K562 (cell line): ENCODE measurements around the gene PEDS1. TPM values are rescaled to one million over a fixed set of nuclear protein-coding genes. Genes with fewer than 3 reads are reported as not detected.

Experiments
- CBX2 ChIP-seq: fragments of 200-600 bp; sonication (generic); IDR thresholded peaks from one replicate; pipeline ENCODE4 v1.6.1; 2012; ENCODE audit warnings: mild to moderate bottlenecking, low read length, inconsistent platforms; ENCODE audit not compliant: insufficient read depth, poor library complexity, severe bottlenecking
- CXXC5 ChIP-seq: fragments of 250-450 bp; sonication (Bioruptor Pico); IDR thresholded peaks from 2 replicates; pipeline ENCODE4 v1.8.0; 2022; ENCODE audit warnings: inconsistent platforms, mild to moderate bottlenecking, moderate library complexity
- GATA2 ChIP-seq: sonication (generic); formaldehyde crosslinking; IDR thresholded peaks from 2 replicates; pipeline ENCODE4 v1.4.0; 2020; ENCODE audit warnings: mild to moderate bottlenecking, missing genetic modification reagents
- HDAC2 ChIP-seq: fragments of 450-650 bp; IDR thresholded peaks from 2 replicates; pipeline ENCODE4 v1.6.1; 2016; ENCODE audit warnings: mild to moderate bottlenecking
- LEF1 ChIP-seq: fragments of 450-650 bp; IDR thresholded peaks from 2 replicates; pipeline ENCODE4 v1.6.1; 2016; ENCODE audit warnings: mild to moderate bottlenecking
- MYBL2 ChIP-seq, 2 experiments: fragments of 450-650 bp in 1 of 2; sonication (generic) in 1 of 2; formaldehyde crosslinking in 1 of 2; IDR thresholded peaks; 2 replicates each; pipeline versions ENCODE4 v1.6.1 to v1.8.1; 2017 to 2022; ENCODE audit warnings: borderline replicate concordance in 1 of 2, inconsistent platforms in 1 of 2, low read depth in 1 of 2, mild to moderate bottlenecking in 1 of 2, missing genetic modification reagents in 1 of 2, moderate library complexity in 1 of 2
- NCOR1 ChIP-seq: fragments of 450-650 bp; IDR thresholded peaks from 2 replicates; pipeline ENCODE4 v1.6.1; 2016; ENCODE audit warnings: mild to moderate bottlenecking, moderate library complexity
- NEUROD1 ChIP-seq: fragments of 150-350 bp; IDR thresholded peaks from 2 replicates; pipeline ENCODE4 v1.6.1; 2014; ENCODE audit warnings: borderline replicate concordance, low read length, low read depth; ENCODE audit not compliant: partially characterized antibody
- RCOR1 ChIP-seq, 2 experiments: IDR thresholded peaks; 2 replicates each; pipeline ENCODE4 v1.6.1; 2012; ENCODE audit warnings: low read depth in 2 of 2, low read length in 2 of 2, borderline replicate concordance in 1 of 2, improper control_type of control experiment in 1 of 2
- ZFX ChIP-seq: sonication (generic); formaldehyde crosslinking; IDR thresholded peaks from 2 replicates; pipeline ENCODE4 v1.8.0; 2022; ENCODE audit warnings: mild to moderate bottlenecking, missing genetic modification reagents, moderate library complexity
- polyA plus RNA-seq, 8 experiments: library from polyadenylated mRNA; depleted of rRNA in 4 of 8; stranded (reverse) in 5 of 8; unstranded in 3 of 8; fragments of >200 nt; fragmentation: Nextera tagmentation in 2 of 8; fragmentation: Illumina TruSeq in 1 of 8; extraction: Ambion mirVana in 2 of 8; extraction: Trizol in 1 of 8; gene quantifications; 2 replicates each; pipeline versions ENCODE4 v1.2.1 to v1.2.3, GENCODE V29; 2011 to 2014; ENCODE audit warnings: inconsistent platforms in 1 of 8, missing spikeins in 1 of 8
- total RNA-seq, 7 experiments: library from RNA; depleted of rRNA in 6 of 7; stranded (reverse); fragments of >200 nt in 6 of 7; fragmentation: Illumina TruSeq in 2 of 7; extraction: Trizol in 2 of 7; gene quantifications; 2 replicates each; pipeline versions ENCODE4 v1.2.1 to v1.2.3, GENCODE V29; 2011 to 2021; ENCODE audit warnings: low replicate concordance in 1 of 7
- TF ChIP-seq, protein P1 (sequence below), 2 experiments: fragments of 450-650 bp; IDR thresholded peaks; 2 replicates each; pipeline ENCODE4 v1.6.1; 2018; ENCODE audit warnings: mild to moderate bottlenecking in 2 of 2, low read depth in 1 of 2; ENCODE audit not compliant: partially characterized antibody in 2 of 2
- TF ChIP-seq, protein P2 (sequence below): sonication (generic); formaldehyde crosslinking; IDR thresholded peaks from 2 replicates; pipeline ENCODE4 v1.8.0; 2022; ENCODE audit warnings: missing genetic modification reagents, mild to moderate bottlenecking, moderate library complexity, borderline replicate concordance
- TF ChIP-seq, protein P3 (sequence below): IDR thresholded peaks from 3 replicates; pipeline ENCODE4 v1.6.1; 2011; ENCODE audit warnings: borderline replicate concordance, mild to moderate bottlenecking, moderate library complexity; ENCODE audit not compliant: insufficient read length; ENCODE audit errors: extremely low read depth
- TF ChIP-seq, protein P4 (sequence below): fragments of 250-450 bp; sonication (Bioruptor Pico); IDR thresholded peaks from 2 replicates; pipeline ENCODE4 v1.8.0; 2021; ENCODE audit warnings: moderate library complexity, mild to moderate bottlenecking, inconsistent platforms

PEDS1 gene
- total and polyA plus RNA-seq, 9 of the 15 experiments (the other 6 are each of a cell fraction or from before 2014, with no cell fraction given), result 2.9 to 38.5 (median 24.2) TPM

DNA sequence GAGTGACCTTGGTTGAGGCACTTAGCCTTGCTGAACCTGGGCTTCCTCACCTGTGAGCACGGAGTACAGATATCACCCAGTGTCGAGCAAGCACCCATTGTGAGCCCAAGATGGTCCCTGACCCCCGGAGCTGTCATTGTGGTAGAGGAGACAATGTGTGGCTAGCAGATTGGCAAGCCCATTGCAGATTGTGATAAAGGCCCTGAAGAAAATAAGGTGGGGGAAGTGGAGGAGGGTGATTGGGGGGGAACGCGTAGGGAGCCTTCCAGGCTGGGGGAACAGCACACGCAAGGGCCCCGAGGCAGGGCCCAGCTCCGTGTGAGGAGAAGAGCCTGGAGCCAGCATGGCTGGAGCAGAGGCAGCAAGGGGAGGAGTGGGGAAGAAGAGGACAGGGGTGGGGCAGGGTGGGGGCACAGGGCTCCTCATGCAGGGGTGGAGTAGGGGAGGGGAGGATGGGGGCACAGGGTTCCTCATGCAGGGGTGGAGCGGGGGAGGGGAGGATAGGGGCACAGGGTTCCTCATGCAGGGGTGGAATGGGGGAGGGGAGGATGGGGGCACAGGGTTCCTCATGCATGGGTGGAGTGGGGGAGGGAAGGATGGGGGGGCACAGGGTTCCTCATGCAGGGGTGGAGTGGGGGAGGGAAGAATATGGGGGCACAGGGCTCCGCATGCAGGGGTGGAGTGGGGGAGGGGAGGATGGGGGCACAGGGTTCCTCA lies 44.1 kb upstream of the PEDS1 start (continued):
- TF ChIP-seq, protein P1, sequence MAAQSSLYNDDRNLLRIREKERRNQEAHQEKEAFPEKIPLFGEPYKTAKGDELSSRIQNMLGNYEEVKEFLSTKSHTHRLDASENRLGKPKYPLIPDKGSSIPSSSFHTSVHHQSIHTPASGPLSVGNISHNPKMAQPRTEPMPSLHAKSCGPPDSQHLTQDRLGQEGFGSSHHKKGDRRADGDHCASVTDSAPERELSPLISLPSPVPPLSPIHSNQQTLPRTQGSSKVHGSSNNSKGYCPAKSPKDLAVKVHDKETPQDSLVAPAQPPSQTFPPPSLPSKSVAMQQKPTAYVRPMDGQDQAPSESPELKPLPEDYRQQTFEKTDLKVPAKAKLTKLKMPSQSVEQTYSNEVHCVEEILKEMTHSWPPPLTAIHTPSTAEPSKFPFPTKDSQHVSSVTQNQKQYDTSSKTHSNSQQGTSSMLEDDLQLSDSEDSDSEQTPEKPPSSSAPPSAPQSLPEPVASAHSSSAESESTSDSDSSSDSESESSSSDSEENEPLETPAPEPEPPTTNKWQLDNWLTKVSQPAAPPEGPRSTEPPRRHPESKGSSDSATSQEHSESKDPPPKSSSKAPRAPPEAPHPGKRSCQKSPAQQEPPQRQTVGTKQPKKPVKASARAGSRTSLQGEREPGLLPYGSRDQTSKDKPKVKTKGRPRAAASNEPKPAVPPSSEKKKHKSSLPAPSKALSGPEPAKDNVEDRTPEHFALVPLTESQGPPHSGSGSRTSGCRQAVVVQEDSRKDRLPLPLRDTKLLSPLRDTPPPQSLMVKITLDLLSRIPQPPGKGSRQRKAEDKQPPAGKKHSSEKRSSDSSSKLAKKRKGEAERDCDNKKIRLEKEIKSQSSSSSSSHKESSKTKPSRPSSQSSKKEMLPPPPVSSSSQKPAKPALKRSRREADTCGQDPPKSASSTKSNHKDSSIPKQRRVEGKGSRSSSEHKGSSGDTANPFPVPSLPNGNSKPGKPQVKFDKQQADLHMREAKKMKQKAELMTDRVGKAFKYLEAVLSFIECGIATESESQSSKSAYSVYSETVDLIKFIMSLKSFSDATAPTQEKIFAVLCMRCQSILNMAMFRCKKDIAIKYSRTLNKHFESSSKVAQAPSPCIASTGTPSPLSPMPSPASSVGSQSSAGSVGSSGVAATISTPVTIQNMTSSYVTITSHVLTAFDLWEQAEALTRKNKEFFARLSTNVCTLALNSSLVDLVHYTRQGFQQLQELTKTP (IDR thresholded peaks at IDR 0.05; ENCODE audit: low read depth in 1 of 2, partially characterized antibody in 2 of 2), result no peak
- TF ChIP-seq GATA2, result peak; percentile 75
- no peak for TF ChIP-seq ZFX (CRISPR knock-in tag)
- TF ChIP-seq HDAC2, result no peak
- TF ChIP-seq NEUROD1, result peak; percentile 14
- TF ChIP-seq LEF1, result no peak
- TF ChIP-seq, protein P2, sequence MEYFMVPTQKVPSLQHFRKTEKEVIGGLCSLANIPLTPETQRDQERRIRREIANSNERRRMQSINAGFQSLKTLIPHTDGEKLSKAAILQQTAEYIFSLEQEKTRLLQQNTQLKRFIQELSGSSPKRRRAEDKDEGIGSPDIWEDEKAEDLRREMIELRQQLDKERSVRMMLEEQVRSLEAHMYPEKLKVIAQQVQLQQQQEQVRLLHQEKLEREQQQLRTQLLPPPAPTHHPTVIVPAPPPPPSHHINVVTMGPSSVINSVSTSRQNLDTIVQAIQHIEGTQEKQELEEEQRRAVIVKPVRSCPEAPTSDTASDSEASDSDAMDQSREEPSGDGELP (CRISPR knock-in tag), result peak; percentile 33; the same call in 1 of the 2 replicates
- TF ChIP-seq CBX2, result no peak
- no peak for TF ChIP-seq RCOR1 (IDR thresholded peaks at IDR 0.05; ENCODE audit: borderline replicate concordance in 1 of 2, low read depth in 2 of 2, low read length in 2 of 2)
- TF ChIP-seq, protein P3, sequence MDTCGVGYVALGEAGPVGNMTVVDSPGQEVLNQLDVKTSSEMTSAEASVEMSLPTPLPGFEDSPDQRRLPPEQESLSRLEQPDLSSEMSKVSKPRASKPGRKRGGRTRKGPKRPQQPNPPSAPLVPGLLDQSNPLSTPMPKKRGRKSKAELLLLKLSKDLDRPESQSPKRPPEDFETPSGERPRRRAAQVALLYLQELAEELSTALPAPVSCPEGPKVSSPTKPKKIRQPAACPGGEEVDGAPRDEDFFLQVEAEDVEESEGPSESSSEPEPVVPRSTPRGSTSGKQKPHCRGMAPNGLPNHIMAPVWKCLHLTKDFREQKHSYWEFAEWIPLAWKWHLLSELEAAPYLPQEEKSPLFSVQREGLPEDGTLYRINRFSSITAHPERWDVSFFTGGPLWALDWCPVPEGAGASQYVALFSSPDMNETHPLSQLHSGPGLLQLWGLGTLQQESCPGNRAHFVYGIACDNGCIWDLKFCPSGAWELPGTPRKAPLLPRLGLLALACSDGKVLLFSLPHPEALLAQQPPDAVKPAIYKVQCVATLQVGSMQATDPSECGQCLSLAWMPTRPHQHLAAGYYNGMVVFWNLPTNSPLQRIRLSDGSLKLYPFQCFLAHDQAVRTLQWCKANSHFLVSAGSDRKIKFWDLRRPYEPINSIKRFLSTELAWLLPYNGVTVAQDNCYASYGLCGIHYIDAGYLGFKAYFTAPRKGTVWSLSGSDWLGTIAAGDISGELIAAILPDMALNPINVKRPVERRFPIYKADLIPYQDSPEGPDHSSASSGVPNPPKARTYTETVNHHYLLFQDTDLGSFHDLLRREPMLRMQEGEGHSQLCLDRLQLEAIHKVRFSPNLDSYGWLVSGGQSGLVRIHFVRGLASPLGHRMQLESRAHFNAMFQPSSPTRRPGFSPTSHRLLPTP, result no peak
- TF ChIP-seq CXXC5, result no peak
- TF ChIP-seq, protein P4, sequence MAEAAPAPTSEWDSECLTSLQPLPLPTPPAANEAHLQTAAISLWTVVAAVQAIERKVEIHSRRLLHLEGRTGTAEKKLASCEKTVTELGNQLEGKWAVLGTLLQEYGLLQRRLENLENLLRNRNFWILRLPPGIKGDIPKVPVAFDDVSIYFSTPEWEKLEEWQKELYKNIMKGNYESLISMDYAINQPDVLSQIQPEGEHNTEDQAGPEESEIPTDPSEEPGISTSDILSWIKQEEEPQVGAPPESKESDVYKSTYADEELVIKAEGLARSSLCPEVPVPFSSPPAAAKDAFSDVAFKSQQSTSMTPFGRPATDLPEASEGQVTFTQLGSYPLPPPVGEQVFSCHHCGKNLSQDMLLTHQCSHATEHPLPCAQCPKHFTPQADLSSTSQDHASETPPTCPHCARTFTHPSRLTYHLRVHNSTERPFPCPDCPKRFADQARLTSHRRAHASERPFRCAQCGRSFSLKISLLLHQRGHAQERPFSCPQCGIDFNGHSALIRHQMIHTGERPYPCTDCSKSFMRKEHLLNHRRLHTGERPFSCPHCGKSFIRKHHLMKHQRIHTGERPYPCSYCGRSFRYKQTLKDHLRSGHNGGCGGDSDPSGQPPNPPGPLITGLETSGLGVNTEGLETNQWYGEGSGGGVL, result no peak
- peak; percentile 81 for TF ChIP-seq NCOR1
- no peak for TF ChIP-seq MYBL2 (IDR thresholded peaks at IDR 0.05; ENCODE audit: low read depth)
- no peak for TF ChIP-seq MYBL2 (CRISPR knock-in tag; IDR thresholded peaks at IDR 0.05; ENCODE audit: borderline replicate concordance)
